Thoracic aorta (tissue), 2 donors: ENCODE data around the gene LINGO1. TPM values are rescaled to one million over a fixed set of nuclear protein-coding genes. Genes with fewer than 3 reads are reported as not detected.

ENCODE experiments used
- ATAC-seq: fragments of 150-250 bp; one replicate; pipeline ENCODE4 v1.8.0; 2017; ENCODE audit warnings: low read depth; ENCODE audit not compliant: insufficient number of reproducible peaks, low FRiP score
- DNase-seq: peaks from one replicate; pipeline ENCODE4 v3.0.0-alpha.2; 2020; ENCODE audit warnings: low spot score
- H3K27ac ChIP-seq, 2 donors: fragments of 200-600 bp; sonication (generic); 1 replicate in 1 of 2; 2 replicates in 1 of 2; pipeline ENCODE4 v1.5.1; 2016; ENCODE audit warnings: mild to moderate bottlenecking in 2 of 2, moderate library complexity in 2 of 2
- H3K27me3 ChIP-seq: fragments of 200-600 bp; sonication (generic); replicated peaks from 2 replicates; pipeline ENCODE4 v1.6.0; 2016; ENCODE audit warnings: mild to moderate bottlenecking; ENCODE audit not compliant: insufficient read depth
- H3K36me3 ChIP-seq: fragments of 200-600 bp; sonication (generic); one replicate; pipeline ENCODE4 v1.5.1; 2016
- H3K4me1 ChIP-seq, 2 donors: fragments of 200-600 bp; sonication (generic); 1 replicate in 1 of 2; 2 replicates in 1 of 2; pipeline versions ENCODE4 v1.5.1 to v1.6.0; 2016; ENCODE audit warnings: low read depth in 2 of 2, mild to moderate bottlenecking in 1 of 2; ENCODE audit not compliant: control insufficient read depth in 1 of 2
- H3K4me3 ChIP-seq: fragments of 200-600 bp; sonication (generic); 2 replicates; pipeline ENCODE4 v1.5.1; 2016; ENCODE audit warnings: mild to moderate bottlenecking
- H3K9me3 ChIP-seq: fragments of 200-600 bp; sonication (generic); 2 replicates; pipeline ENCODE4 v1.5.1; 2016
- total RNA-seq, 2 donors: library from RNA; depleted of rRNA; stranded (reverse); fragments of >200 nt; gene quantifications; one replicate each; pipeline versions ENCODE4 v1.1.0 to v1.2.3, GENCODE V29; 2016
- TF ChIP-seq, protein P1 (sequence below): fragments of 200-600 bp; sonication (generic); IDR thresholded peaks from one replicate; pipeline ENCODE4 v1.5.1; 2019; ENCODE audit warnings: antibody characterized with exemption

LINGO1 gene
- total RNA-seq, 2 donors from 2014 or later, result 0.63 to 4.6 TPM

- no peaks in the 10 kb centered on the region for H3K4me1 ChIP-seq
- no peak overlapping the region for H3K27ac ChIP-seq
- DNase-seq, result no peak
- no peak overlapping the region for H3K4me3 ChIP-seq
- TF ChIP-seq, protein P1, sequence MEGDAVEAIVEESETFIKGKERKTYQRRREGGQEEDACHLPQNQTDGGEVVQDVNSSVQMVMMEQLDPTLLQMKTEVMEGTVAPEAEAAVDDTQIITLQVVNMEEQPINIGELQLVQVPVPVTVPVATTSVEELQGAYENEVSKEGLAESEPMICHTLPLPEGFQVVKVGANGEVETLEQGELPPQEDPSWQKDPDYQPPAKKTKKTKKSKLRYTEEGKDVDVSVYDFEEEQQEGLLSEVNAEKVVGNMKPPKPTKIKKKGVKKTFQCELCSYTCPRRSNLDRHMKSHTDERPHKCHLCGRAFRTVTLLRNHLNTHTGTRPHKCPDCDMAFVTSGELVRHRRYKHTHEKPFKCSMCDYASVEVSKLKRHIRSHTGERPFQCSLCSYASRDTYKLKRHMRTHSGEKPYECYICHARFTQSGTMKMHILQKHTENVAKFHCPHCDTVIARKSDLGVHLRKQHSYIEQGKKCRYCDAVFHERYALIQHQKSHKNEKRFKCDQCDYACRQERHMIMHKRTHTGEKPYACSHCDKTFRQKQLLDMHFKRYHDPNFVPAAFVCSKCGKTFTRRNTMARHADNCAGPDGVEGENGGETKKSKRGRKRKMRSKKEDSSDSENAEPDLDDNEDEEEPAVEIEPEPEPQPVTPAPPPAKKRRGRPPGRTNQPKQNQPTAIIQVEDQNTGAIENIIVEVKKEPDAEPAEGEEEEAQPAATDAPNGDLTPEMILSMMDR, result no peak
- no peaks in the 10 kb centered on the region for H3K36me3 ChIP-seq
- H3K9me3 ChIP-seq, result no peaks in the 10 kb centered on the region
- ATAC-seq, result no peak
- H3K27me3 ChIP-seq, result no peaks in the 10 kb centered on the region
Measured at GRCh38 chr15:77619883-77620282, 12.8 kb downstream of the LINGO1 start.

DNA sequence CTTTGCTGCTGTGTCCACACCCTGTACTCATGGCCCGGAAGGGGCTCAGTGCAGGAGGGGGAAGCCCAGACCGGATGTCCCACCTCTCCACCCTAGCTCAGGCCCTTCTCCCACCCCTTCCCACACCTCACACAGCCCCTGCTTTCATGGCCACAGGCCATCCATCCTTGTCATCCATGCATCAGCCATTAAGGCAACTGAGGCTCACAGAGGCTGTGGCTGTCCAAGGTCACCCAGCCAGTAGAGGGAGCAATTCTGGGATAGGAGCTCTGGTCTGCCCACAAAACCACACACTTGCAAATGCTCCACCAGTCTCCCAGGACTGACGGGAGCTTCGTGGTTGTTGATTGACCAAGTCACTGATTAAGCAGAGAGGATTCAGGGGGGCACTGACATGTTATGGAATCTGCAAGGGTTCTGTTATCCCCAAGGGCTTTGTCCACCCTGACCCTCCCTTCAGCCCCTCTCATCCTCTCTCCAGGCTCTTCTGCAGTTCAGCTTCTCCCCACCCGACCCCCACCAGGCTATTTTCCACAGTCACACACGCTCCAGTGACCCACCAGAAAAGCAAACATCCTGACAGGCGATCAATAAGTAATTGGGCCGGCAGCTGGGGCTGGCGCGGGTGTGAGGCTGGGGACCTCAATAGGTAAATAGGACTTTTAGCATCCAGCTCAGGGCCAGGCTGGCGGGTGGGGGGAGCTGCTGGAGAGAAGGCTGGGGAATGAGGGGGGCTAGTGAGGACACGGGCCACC, 15.1 kb downstream of the LINGO1 start:
- H3K4me3 ChIP-seq, result no peak overlapping the region
- no peak for ATAC-seq
- TF ChIP-seq, protein P1, result no peak

DNA sequence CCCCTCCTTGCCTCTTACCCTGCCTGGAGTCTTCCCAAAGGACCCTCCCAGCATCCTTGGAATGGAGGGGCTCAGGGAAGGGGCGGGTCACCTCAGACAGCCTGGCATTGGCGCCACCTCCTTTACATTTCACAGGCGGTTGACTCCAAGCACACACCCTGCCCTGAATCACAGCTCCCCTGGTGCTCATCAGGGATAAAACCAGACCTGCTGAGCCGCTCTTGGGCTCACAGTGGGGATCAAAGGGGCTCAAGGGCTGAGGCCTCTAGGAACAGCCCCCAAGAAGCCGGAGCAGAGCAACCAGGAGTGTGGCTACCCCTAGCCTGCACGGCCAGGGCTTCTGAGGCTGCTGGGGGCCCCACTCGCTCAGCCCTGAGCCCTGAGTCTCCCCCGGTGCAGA, 16.6 kb downstream of the LINGO1 start:
- H3K4me1 ChIP-seq, result no peaks in the 10 kb centered on the region
- no peak overlapping the region for H3K27ac ChIP-seq
- no peaks in the 10 kb centered on the region for H3K36me3 ChIP-seq
- TF ChIP-seq, protein P1, result no peak
- ATAC-seq, result no peak
- no peaks in the 10 kb centered on the region for H3K27me3 ChIP-seq
- no peaks in the 10 kb centered on the region for H3K9me3 ChIP-seq
- no peak for DNase-seq
- H3K4me3 ChIP-seq, result no peak overlapping the region

More for the DNA sequence above, 15.1 kb downstream of the LINGO1 start:
- Histone ChIP-seq H3K36me3 (no peaks in the 10 kb centered on the region), H3K27me3 (no peaks in the 10 kb centered on the region), H3K9me3 (no peaks in the 10 kb centered on the region), H3K4me1 (no peaks in the 10 kb centered on the region), H3K27ac (no peak overlapping the region)
- no peak for DNase-seq

- DNase-seq (no peak), ATAC-seq (no peak)
- no peak overlapping the region for H3K27ac ChIP-seq
- TF ChIP-seq, protein P1, result no peak
- no peaks in the 10 kb centered on the region for H3K9me3 ChIP-seq
- H3K27me3 ChIP-seq, result no peaks in the 10 kb centered on the region
- no peaks in the 10 kb centered on the region for H3K4me1 ChIP-seq
- no peaks in the 10 kb centered on the region for H3K36me3 ChIP-seq
- no peak overlapping the region for H3K4me3 ChIP-seq
Measured at GRCh38 chr15:77615472-77615871, 17.2 kb downstream of the LINGO1 start.

GRCh38 chr15:77614251-77614806, 18.4 kb downstream of the LINGO1 start:
- TF ChIP-seq, protein P1, result no peak
- Histone ChIP-seq H3K4me3 (no peak overlapping the region), H3K9me3 (no peaks in the 10 kb centered on the region), H3K27ac (no peak overlapping the region), H3K4me1 (no peaks in the 10 kb centered on the region), H3K36me3 (no peaks in the 10 kb centered on the region), H3K27me3 (no peaks in the 10 kb centered on the region)
- DNase-seq (no peak), ATAC-seq (no peak)
